Activated CD8-positive, alpha-beta memory T cell treated with anti-CD3 and anti-CD28 coated beads, Interleukin-2, amount 10 ng/mL, durations not matched to agents 7 days and 5 days (primary cell): ENCODE data around the gene PPP1R10. TPM values are rescaled to one million over a fixed set of nuclear protein-coding genes. Genes with fewer than 3 reads are reported as not detected.
A peak's percentile ranks its signal among the peaks of the same experiment; 100 is the strongest.
"Not testable (repeated sequence)": the region's sequence is repeated elsewhere in the genome, so short reads cannot be mapped to it uniquely, and the experiment has no call there.

Experiments
- ATAC-seq: fragments of 150-1000 bp; cut with Tn5 transposase; one replicate; pipeline ENCODE4 v1.10.0; 2021; ENCODE audit warnings: moderate library complexity
- CTCF ChIA-PET: fragments of 350-600 bp; sonication (Branson Sonifier 250); formaldehyde crosslinking; loops from one replicate; lab custom pipeline; 2021; ENCODE audit warnings: antibody characterized with exemption; lab: Charles Lee
- DNase-seq: peaks from one replicate; pipeline ENCODE4 v3.0.0-alpha.2; 2020
- H3K27ac Mint-ChIP-seq: one replicate; pipeline ENCODE4 v1.8.0; 2021; ENCODE audit warnings: mild to moderate bottlenecking, mixed read lengths
- H3K27me3 Mint-ChIP-seq: one replicate; pipeline ENCODE4 v1.8.0; 2021; ENCODE audit warnings: mixed read lengths
- H3K36me3 Mint-ChIP-seq: one replicate; pipeline ENCODE4 v1.8.0; 2021; ENCODE audit warnings: mild to moderate bottlenecking, mixed read lengths
- H3K4me1 Mint-ChIP-seq: one replicate; pipeline ENCODE4 v1.8.0; 2021; ENCODE audit warnings: mixed read lengths
- H3K4me3 Mint-ChIP-seq: one replicate; pipeline ENCODE4 v1.8.0; 2021; ENCODE audit warnings: mild to moderate bottlenecking, moderate library complexity, mixed read lengths
- H3K9me3 Mint-ChIP-seq: one replicate; pipeline ENCODE4 v1.8.0; 2022; ENCODE audit warnings: low read depth, mixed read lengths
- total RNA-seq, 2 experiments: library from RNA; stranded (reverse); gene quantifications; one replicate each; pipeline ENCODE4 v1.2.3, GENCODE V29; 2021

Gene PPP1R10
- total RNA-seq, 2 experiments from 2014 or later: 101 to 134 TPM

DNA sequence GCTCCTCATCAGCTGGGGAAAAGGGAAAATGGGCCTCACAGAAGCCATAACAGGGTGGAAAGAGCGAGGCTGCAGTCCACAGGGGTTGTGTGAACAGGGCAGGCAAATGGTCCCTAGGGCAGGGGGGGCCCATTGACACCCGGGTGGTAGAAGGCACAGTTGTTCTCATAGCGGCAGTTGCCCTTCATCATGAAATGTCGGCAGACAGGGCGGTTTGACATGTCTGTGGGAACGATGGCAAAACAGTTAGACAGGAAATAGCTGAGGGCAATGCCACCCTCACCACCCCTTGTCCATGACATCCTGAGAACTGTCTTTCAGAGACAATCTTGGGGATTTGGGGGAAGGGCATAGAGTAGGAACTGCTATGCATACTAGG is 15.6 kb downstream of the PPP1R10 start:
- Mint-ChIP-seq H3K9me3 (no peaks in the 10 kb centered on the region), H3K36me3 (peaks cover 49% of the 10 kb centered on the region), H3K4me1 (peaks cover 17% of the 10 kb centered on the region), H3K4me3 (no peak overlapping the region), H3K27ac (peak overlapping the region; percentile 47), H3K27me3 (no peaks in the 10 kb centered on the region)
- ATAC-seq: no peak
- no peak for DNase-seq
- CTCF ChIA-PET: interaction anchor here (0.8 to 8.1 kb wide), 3 partner anchors 12 to 129 kb away, joined by 4 to 106 read pairs (median 5); no protein-coding TSS in a partner anchor

- Mint-ChIP-seq H3K4me1 (peaks cover 12% of the 10 kb centered on the region), H3K27ac (no peak overlapping the region), H3K4me3 (no peak overlapping the region), H3K27me3 (no peaks in the 10 kb centered on the region), H3K36me3 (peaks cover 41% of the 10 kb centered on the region), H3K9me3 (no peaks in the 10 kb centered on the region)
- no peak for DNase-seq
- CTCF ChIA-PET: interaction anchor here (0.8 to 8.1 kb wide), 6 partner anchors 8 to 130 kb away, joined by 3 to 106 read pairs (median 4); no protein-coding TSS in a partner anchor
- ATAC-seq: no peak
Measured at GRCh38 chr6:30600451-30600961, 16.5 kb downstream of the PPP1R10 start.

GRCh38 chr6:30599625-30600324 is 17.3 kb downstream of the PPP1R10 start:
- H3K4me3 Mint-ChIP-seq: no peak overlapping the region
- DNase-seq (no peak), ATAC-seq (no peak)
- H3K27ac Mint-ChIP-seq: peak overlapping the region; percentile 37
- CTCF ChIA-PET: interaction anchor here (0.8 to 8.1 kb wide), 10 partner anchors 11 to 131 kb away, joined by 3 to 106 read pairs (median 10); no protein-coding TSS in a partner anchor
- peaks cover 12% of the 10 kb centered on the region for H3K4me1 Mint-ChIP-seq
- H3K9me3 Mint-ChIP-seq: no peaks in the 10 kb centered on the region
- peaks cover 35% of the 10 kb centered on the region for H3K36me3 Mint-ChIP-seq
- H3K27me3 Mint-ChIP-seq: no peaks in the 10 kb centered on the region

DNA sequence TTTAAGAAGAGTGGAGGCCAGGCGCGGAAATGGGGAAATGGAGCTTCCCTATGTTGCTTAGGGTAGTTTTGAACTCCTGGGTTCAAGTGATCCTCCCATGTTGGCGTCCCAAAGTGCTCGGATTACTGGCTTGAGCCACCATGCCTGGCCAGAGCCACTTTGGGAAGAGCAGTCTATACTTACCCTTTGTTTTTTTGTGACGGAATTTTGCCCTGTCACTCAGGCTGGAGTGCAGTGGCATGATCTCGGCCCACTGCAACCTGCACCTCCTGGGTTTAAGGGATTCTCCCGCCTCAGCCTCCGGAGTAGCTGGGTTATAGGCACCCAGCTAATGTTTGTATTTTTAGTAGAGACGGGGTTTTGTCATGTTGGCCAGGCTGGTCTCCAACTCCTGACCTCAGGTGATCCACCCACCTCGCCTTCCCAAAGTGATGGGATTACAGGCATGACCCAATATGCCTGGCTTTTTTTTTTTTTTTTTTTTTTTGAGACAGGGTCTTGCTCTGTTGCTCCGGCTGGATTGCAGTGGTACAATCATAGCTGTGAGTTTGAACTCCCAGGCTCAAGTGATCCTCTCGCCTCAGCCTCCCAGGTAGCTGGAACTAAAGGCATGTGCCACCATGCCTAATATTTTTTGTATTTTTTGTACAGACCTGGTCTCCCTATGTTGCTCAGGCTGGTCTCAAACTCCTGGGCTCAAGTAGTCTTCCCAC is 18.0 kb downstream of the PPP1R10 start:
- Mint-ChIP-seq H3K27ac (no peak overlapping the region), H3K4me3 (no peak overlapping the region), H3K9me3 (no peaks in the 10 kb centered on the region), H3K36me3 (peaks cover 29% of the 10 kb centered on the region), H3K4me1 (peaks cover 12% of the 10 kb centered on the region), H3K27me3 (no peaks in the 10 kb centered on the region)
- DNase-seq (no peak), ATAC-seq (no peak)
- CTCF ChIA-PET: interaction anchor here (0.7 to 8.1 kb wide), 11 partner anchors 11 to 192 kb away, joined by 3 to 106 read pairs (median 21); no protein-coding TSS in a partner anchor

GRCh38 chr6:30597315-30598144 is 19.5 kb downstream of the PPP1R10 start:
- CTCF ChIA-PET: interaction anchor here (0.6 to 8.1 kb wide), 42 partner anchors 9 to 530 kb away, joined by 3 to 106 read pairs (median 4); partner anchors contain the start of genes ABCF1, DHX16, IER3 and MRPS18B
- peaks cover 20% of the 10 kb centered on the region for H3K36me3 Mint-ChIP-seq

GRCh38 chr6:30592287-30592686 is 24.8 kb downstream of the PPP1R10 start:
- no peak for ATAC-seq
- CTCF ChIA-PET: interaction anchor here (1.2 to 2.5 kb wide), 4 partner anchors 8 to 110 kb away, joined by 3 to 8 read pairs (median 4); no protein-coding TSS in a partner anchor
- H3K4me1 Mint-ChIP-seq: peaks cover 1% of the 10 kb centered on the region
- H3K4me3 Mint-ChIP-seq: no peak overlapping the region
- H3K27me3 Mint-ChIP-seq: no peaks in the 10 kb centered on the region
- DNase-seq: no peak
- H3K27ac Mint-ChIP-seq: peak overlapping the region; percentile 0
- H3K9me3 Mint-ChIP-seq: no peaks in the 10 kb centered on the region
- peaks cover 35% of the 10 kb centered on the region for H3K36me3 Mint-ChIP-seq

More at GRCh38 chr6:30597315-30598144, 19.5 kb downstream of the PPP1R10 start:
- ATAC-seq (peak; percentile 84), DNase-seq (peak; percentile 89)
- not testable (repeated sequence) for H3K4me3 Mint-ChIP-seq, H3K4me1 Mint-ChIP-seq, H3K27ac Mint-ChIP-seq, H3K27me3 Mint-ChIP-seq, H3K9me3 Mint-ChIP-seq

DNA sequence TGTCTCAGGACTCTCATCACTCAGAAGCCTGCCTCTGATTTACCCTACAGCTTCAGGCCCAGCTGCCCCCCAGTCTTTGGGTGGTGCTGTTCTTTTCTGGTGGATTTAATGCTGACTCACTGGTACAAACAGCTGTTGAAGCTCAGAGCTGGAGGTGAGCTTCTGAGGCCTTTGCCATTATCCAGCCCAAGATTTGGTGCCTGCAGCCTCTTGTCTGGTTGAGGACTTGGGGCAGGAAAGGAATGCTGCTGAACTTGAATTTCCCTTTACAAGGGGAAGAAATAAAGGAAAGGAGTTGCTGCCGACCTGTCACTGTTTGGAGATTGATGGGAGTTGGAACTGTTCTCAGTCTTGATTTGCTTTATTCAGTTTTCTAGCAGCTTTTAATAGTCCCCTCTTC is 26.0 kb downstream of the PPP1R10 start:
- H3K36me3 Mint-ChIP-seq: peaks cover 42% of the 10 kb centered on the region
- no peaks in the 10 kb centered on the region for H3K27me3 Mint-ChIP-seq
- peak overlapping the region; percentile 52 for H3K27ac Mint-ChIP-seq
- H3K9me3 Mint-ChIP-seq: no peaks in the 10 kb centered on the region
- no peak overlapping the region for H3K4me3 Mint-ChIP-seq
- CTCF ChIA-PET: interaction anchor here (1.1 to 2.3 kb wide), 5 partner anchors 12 to 108 kb away, joined by 3 to 6 read pairs (median 5); partner anchors contain the start of gene DHX16
- no peak for ATAC-seq
- no peak for DNase-seq
- no peaks in the 10 kb centered on the region for H3K4me1 Mint-ChIP-seq

DNA sequence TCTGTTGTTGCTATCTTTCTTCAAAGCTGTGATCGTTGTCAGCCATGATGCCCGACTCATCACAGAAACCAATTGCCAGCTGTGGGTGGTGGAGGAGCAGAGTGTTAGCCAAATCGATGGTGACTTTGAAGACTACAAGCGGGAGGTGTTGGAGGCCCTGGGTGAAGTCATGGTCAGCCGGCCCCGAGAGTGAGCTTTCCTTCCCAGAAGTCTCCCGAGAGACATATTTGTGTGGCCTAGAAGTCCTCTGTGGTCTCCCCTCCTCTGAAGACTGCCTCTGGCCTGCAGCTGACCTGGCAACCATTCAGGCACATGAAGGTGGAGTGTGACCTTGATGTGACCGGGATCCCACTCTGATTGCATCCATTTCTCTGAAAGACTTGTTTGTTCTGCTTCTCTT is 26.5 kb downstream of the PPP1R10 start:
- peaks cover 44% of the 10 kb centered on the region for H3K36me3 Mint-ChIP-seq
- H3K27me3 Mint-ChIP-seq: no peaks in the 10 kb centered on the region
- no peak overlapping the region for H3K4me3 Mint-ChIP-seq
- CTCF ChIA-PET: interaction anchor here (1.1 to 2.3 kb wide), 5 partner anchors 12 to 107 kb away, joined by 3 to 6 read pairs (median 5); partner anchors contain the start of gene DHX16
- no peak overlapping the region for H3K27ac Mint-ChIP-seq
- DNase-seq (no peak), ATAC-seq (no peak)
- no peaks in the 10 kb centered on the region for H3K9me3 Mint-ChIP-seq
- H3K4me1 Mint-ChIP-seq: no peaks in the 10 kb centered on the region

GRCh38 chr6:30589754-30590358 is 27.2 kb downstream of the PPP1R10 start:
- Mint-ChIP-seq H3K4me1 (no peaks in the 10 kb centered on the region), H3K4me3 (no peak overlapping the region), H3K36me3 (peaks cover 49% of the 10 kb centered on the region), H3K27me3 (no peaks in the 10 kb centered on the region), H3K27ac (no peak overlapping the region), H3K9me3 (no peaks in the 10 kb centered on the region)
- CTCF ChIA-PET: interaction anchor here (1.1 to 1.5 kb wide), 4 partner anchors 11 to 83 kb away, joined by 3 to 6 read pairs (median 4); partner anchors contain the start of gene DHX16
- no peak for DNase-seq
- ATAC-seq: no peak

- Mint-ChIP-seq H3K27me3 (no peaks in the 10 kb centered on the region), H3K36me3 (peaks cover 59% of the 10 kb centered on the region), H3K4me3 (no peak overlapping the region), H3K4me1 (no peaks in the 10 kb centered on the region), H3K27ac (peak overlapping the region; percentile 16), H3K9me3 (no peaks in the 10 kb centered on the region)
- DNase-seq: no peak
- no peak for ATAC-seq
- CTCF ChIA-PET: interaction anchor here (1.8 kb wide), 1 partner anchor 12 kb away, joined by 6 read pairs; no protein-coding TSS in a partner anchor
Measured at GRCh38 chr6:30583921-30584320, 33.1 kb downstream of the PPP1R10 start.

DNA sequence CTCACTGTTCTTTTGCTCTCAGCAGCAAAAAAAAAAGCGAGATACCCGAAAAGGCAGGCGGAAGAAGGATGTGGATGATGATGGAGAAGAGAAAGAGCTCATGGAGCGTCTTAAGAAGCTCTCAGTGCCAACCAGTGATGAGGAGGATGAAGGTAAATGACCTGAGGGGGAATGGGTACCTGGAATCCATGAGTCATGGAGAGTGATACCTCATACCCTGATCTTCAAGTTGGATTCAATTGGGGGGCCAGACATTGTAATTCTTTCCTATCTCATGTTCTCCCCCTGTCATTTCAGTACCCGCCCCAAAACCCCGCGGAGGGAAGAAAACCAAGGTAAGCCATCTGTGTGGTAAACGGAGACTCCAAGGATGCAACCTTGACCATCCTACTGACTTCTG is 39.0 kb downstream of the PPP1R10 start:
- ATAC-seq: no peak
- H3K27ac Mint-ChIP-seq: no peak overlapping the region

DNA sequence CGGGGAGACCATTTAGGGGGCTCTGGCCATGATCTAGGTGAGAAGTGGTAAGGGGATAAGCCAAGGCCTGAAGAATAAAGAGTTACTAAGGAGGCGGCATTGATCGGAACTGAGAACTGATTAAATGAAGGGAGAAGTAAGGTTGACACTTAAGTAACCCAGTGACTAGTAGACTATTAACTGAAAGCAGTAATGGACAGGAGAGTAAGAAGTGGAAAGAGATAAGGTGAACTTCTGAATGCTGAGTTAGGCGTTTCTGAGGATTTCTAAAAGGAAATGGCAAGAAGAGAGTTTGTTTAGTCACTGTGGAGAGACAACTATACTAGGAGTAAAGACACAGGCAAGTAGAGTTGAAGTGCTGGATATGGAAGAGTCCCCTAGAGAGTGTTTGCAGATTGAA is 43.9 kb downstream of the PPP1R10 start:
- peaks cover 22% of the 10 kb centered on the region for H3K36me3 Mint-ChIP-seq
- no peak for ATAC-seq
- peak overlapping the region; percentile 13 for H3K27ac Mint-ChIP-seq

More for the DNA sequence above, 39.0 kb downstream of the PPP1R10 start:
- H3K27me3 Mint-ChIP-seq: no peaks in the 10 kb centered on the region
- peaks cover 55% of the 10 kb centered on the region for H3K36me3 Mint-ChIP-seq
- H3K4me1 Mint-ChIP-seq: peaks cover 25% of the 10 kb centered on the region
- H3K9me3 Mint-ChIP-seq: no peaks in the 10 kb centered on the region
- no peak overlapping the region for H3K4me3 Mint-ChIP-seq
- CTCF ChIA-PET: interaction anchor here (1.7 to 2.6 kb wide), 3 partner anchors 34 to 95 kb away, joined by 8 to 13 read pairs (median 11); no protein-coding TSS in a partner anchor
- no peak for DNase-seq

More for the DNA sequence above, 43.9 kb downstream of the PPP1R10 start:
- Mint-ChIP-seq H3K4me1 (peaks cover 59% of the 10 kb centered on the region), H3K4me3 (peak overlapping the region; percentile 89), H3K9me3 (no peaks in the 10 kb centered on the region), H3K27me3 (no peaks in the 10 kb centered on the region)
- CTCF ChIA-PET: interaction anchor here (1.8 kb wide), 1 partner anchor 32 kb away, joined by 7 read pairs; no protein-coding TSS in a partner anchor
- no peak for DNase-seq
